ENCODE results near the gene TBC1D2.

The TBC1D2 gene

DNA sequence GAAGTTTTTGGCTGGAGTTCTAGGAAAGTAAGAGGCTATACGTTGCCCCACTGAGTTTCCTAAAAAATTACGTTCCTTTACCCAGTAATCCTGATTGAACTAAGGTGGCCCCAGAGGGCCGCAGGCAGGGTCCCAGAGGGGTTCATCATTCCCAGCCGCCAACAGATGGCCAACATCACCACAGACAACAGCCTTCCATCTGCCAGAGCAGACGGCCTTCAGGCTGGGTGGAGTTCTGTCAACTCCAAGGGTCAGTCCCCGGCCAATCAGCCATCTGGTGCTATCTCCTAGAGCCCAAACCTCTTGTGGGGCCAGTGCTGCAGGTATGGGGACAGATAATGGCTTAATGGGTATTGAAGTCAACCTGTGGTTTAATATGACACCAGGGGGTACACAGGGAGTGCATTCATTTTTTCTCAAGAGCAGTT lies 30.4 kb downstream of the TBC1D2 start:
- Histone ChIP-seq H3K79me2 (ENCODE audit: insufficient read depth, low read length) (no peaks in the 10 kb centered on the region), H3K4me3 (ENCODE audit: insufficient read depth, low read length, poor library complexity, severe bottlenecking) (no peak overlapping the region), H4K20me1 (ENCODE audit: low read depth, low read length) (no peaks in the 10 kb centered on the region), H3F3A (ENCODE audit: insufficient read depth) (no peaks in the 10 kb centered on the region), H2AFZ (ENCODE audit: low read depth, low read length, severe bottlenecking) (no peak overlapping the region), H3K36me3 (ENCODE audit: low read length) (no peaks in the 10 kb centered on the region), H3K9ac (ENCODE audit: low read length) (no peak overlapping the region), H3K27ac (ENCODE audit: low read depth, low read length) (no peak overlapping the region), H3K4me2 (ENCODE audit: low read depth, low read length, poor library complexity, severe bottlenecking) (no peak overlapping the region), H3K9me2 (replicated peaks; ENCODE audit: insufficient read depth, low read length) (no peaks in the 10 kb centered on the region), H3K27me3 (ENCODE audit: low read length) (no peaks in the 10 kb centered on the region), H3K9me3 (ENCODE audit: insufficient read depth, low read length) (no peaks in the 10 kb centered on the region)
- no peak for TF ChIP-seq EZH2phosphoT487 (conservative IDR thresholded peaks at IDR 0.05; ENCODE audit: low read length)
- TF ChIP-seq, protein P1, sequence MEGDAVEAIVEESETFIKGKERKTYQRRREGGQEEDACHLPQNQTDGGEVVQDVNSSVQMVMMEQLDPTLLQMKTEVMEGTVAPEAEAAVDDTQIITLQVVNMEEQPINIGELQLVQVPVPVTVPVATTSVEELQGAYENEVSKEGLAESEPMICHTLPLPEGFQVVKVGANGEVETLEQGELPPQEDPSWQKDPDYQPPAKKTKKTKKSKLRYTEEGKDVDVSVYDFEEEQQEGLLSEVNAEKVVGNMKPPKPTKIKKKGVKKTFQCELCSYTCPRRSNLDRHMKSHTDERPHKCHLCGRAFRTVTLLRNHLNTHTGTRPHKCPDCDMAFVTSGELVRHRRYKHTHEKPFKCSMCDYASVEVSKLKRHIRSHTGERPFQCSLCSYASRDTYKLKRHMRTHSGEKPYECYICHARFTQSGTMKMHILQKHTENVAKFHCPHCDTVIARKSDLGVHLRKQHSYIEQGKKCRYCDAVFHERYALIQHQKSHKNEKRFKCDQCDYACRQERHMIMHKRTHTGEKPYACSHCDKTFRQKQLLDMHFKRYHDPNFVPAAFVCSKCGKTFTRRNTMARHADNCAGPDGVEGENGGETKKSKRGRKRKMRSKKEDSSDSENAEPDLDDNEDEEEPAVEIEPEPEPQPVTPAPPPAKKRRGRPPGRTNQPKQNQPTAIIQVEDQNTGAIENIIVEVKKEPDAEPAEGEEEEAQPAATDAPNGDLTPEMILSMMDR (IDR thresholded peaks at IDR 0.05; ENCODE audit: insufficient read depth, low read length, poor library complexity, severe bottlenecking) = no peak

DNA sequence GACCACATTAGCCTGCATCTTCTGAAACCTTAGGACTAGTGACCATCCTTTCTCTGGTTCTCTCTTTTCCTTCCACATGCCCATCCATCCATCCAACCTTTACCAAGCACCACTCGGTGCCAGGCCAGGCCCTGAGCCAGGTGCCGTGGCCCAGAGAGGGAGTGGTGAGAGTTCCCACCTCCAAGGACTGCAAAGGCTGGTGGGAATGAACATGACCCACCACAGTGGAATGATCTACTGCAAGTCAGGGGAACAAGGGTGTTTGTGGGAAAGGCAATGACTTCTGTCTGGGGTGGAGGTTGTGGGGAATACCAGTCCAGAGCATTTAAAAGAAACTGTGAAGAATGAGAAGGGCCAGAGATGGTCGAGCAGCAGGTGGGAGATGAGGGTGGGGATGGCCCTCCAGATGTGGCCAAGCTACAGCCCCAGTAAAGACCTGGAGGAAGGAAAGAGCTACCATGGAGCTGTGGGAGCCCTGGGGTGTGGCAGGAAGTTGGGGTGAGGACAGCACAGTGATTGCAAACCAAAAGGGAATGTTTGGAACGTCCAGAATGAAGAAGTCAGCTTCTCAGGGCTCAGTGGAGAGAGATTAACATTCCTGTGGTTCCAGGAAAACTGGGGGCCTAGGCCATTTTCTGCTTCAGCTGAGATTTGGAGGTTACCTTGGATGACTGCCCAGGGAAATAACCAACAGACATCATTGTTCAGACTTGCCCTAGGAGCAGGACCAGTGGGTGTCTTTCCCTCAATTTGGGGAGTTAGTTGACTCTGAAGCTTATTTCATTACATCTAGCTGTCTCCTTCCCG lies 32.4 kb downstream of the TBC1D2 start:
- no peak overlapping the region for H3K27ac ChIP-seq (ENCODE audit: low read depth, low read length)
- no peaks in the 10 kb centered on the region for H3K9me3 ChIP-seq (ENCODE audit: insufficient read depth, low read length)
- H3K27me3 ChIP-seq (ENCODE audit: low read length) = no peaks in the 10 kb centered on the region
- no peaks in the 10 kb centered on the region for H4K20me1 ChIP-seq (ENCODE audit: low read depth, low read length)
- H3K9ac ChIP-seq (ENCODE audit: low read length) = no peak overlapping the region
- no peaks in the 10 kb centered on the region for H3F3A ChIP-seq (ENCODE audit: insufficient read depth)
- H3K9me2 ChIP-seq (replicated peaks; ENCODE audit: insufficient read depth, low read length) = no peaks in the 10 kb centered on the region
- TF ChIP-seq, protein P1 (IDR thresholded peaks at IDR 0.05; ENCODE audit: insufficient read depth, low read length, poor library complexity, severe bottlenecking) = no peak
- H3K36me3 ChIP-seq (ENCODE audit: low read length) = no peaks in the 10 kb centered on the region
- H2AFZ ChIP-seq (ENCODE audit: low read depth, low read length, severe bottlenecking) = no peak overlapping the region
- H3K79me2 ChIP-seq (ENCODE audit: insufficient read depth, low read length) = no peaks in the 10 kb centered on the region
- no peak overlapping the region for H3K4me3 ChIP-seq (ENCODE audit: insufficient read depth, low read length, poor library complexity, severe bottlenecking)
- H3K4me2 ChIP-seq (ENCODE audit: low read depth, low read length, poor library complexity, severe bottlenecking) = no peak overlapping the region

DNA sequence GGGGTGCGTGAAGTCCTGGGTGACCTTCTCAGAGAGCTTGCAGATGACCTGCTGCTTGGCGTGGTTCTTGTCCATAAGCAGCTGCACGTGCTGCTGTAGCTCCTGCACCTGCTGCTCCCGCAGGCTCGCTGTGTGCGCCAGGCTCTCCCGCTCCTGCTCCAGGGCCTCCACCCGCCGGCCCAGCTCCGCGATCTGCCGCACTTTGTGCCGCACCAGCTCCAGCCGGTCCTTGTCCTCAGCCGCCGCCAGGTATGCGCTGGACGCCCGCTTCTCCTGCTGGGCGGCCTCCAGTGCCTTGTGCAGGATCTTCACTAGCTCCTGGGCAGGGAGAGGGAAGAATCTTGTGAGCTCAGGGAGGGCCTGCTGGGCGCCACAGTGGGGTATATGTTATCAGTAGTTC lies 34.5 kb downstream of the TBC1D2 start:
- Histone ChIP-seq H3K36me3 (ENCODE audit: low read length) (no peaks in the 10 kb centered on the region), H3K9me3 (ENCODE audit: insufficient read depth, low read length) (no peaks in the 10 kb centered on the region), H3K27me3 (ENCODE audit: low read length) (no peaks in the 10 kb centered on the region), H3K27ac (ENCODE audit: low read depth, low read length) (no peak overlapping the region), H3K4me3 (ENCODE audit: insufficient read depth, low read length, poor library complexity, severe bottlenecking) (no peak overlapping the region), H3K9me2 (replicated peaks; ENCODE audit: insufficient read depth, low read length) (no peaks in the 10 kb centered on the region), H4K20me1 (ENCODE audit: low read depth, low read length) (no peaks in the 10 kb centered on the region), H3F3A (ENCODE audit: insufficient read depth) (no peaks in the 10 kb centered on the region), H2AFZ (ENCODE audit: low read depth, low read length, severe bottlenecking) (no peak overlapping the region), H3K9ac (ENCODE audit: low read length) (no peak overlapping the region), H3K79me2 (ENCODE audit: insufficient read depth, low read length) (no peaks in the 10 kb centered on the region), H3K4me2 (ENCODE audit: low read depth, low read length, poor library complexity, severe bottlenecking) (no peak overlapping the region)
- TF ChIP-seq, protein P1 (IDR thresholded peaks at IDR 0.05; ENCODE audit: insufficient read depth, low read length, poor library complexity, severe bottlenecking) = no peak
- TF ChIP-seq EZH2phosphoT487 (conservative IDR thresholded peaks at IDR 0.05; ENCODE audit: low read length) = no peak

Data from SU-DHL-6 (cell line).